DMS153 treated with DMSO at 0.1 percent for 48 hours (cell line): ENCODE measurements around the gene HERC2.
"Not testable (repeated sequence)": the region's sequence is repeated elsewhere in the genome, so short reads cannot be mapped to it uniquely, and the experiment has no call there.

ENCODE experiments used
- DNase-seq: peaks from one replicate; lab custom pipeline; 2025; ENCODE audit not compliant: unreplicated experiment; lab: John Stamatoyannopoulos, UW

Gene HERC2

DNA sequence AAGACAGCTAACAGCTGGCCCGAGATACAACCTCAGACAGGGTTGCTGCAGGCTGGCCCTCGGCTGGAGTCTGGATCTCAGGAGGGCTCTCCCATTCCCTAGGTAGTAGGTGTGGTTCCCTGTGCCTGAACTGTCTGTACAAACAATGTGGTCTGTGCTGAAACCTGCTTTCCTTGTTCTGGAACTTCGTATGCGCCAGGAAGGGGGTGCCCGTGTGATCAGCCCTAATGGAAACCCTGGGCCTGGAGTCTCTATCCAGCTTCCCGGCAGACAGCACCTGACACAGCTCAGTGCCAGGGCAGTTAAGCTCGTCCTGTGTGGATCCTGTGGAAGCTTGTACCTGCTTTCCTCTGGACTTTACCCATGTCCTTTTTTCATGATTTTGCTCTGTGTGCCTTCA, 99.4 kb downstream of the HERC2 start:
- not testable (repeated sequence) for DNase-seq

DNA sequence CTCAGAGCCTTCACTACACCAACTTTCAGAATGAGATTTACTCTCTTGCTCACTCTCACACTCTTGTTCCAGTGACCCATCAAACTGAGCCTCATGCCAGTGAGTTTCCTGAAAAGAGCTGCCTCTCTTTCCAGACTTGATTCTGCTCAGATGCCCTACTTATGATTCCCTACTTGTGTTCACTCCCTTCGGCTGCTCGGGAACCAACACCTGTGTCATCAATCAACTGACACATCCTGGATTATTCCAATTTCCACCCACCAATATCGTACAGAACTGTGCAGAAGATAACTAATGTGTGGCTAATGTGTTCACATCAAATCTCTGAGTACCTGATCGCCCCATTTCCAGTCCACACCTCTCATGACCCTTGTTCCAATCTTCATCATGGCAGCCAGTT, 100.3 kb downstream of the HERC2 start:
- DNase-seq, result not testable (repeated sequence)

DNA sequence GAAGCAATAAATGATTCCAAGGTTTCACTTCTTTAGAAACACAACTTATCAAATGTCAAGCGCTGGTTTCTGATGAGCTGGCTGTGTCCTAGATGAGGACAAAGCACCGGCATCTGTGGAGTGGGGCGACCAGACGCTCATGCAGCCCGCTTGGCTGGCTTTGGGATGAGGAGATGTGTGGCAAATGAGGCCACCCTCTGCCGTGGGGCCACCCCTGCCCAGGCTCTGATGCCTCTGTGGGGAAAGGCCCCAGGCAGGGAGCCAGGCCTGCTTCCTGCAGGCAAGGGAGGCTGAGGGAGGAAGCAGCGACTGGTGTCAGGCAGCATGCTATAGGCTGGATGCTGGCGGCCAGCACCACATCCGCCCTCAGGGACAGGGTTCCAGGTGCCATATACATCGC, 102.9 kb downstream of the HERC2 start:
- DNase-seq, result no peak

DNA sequence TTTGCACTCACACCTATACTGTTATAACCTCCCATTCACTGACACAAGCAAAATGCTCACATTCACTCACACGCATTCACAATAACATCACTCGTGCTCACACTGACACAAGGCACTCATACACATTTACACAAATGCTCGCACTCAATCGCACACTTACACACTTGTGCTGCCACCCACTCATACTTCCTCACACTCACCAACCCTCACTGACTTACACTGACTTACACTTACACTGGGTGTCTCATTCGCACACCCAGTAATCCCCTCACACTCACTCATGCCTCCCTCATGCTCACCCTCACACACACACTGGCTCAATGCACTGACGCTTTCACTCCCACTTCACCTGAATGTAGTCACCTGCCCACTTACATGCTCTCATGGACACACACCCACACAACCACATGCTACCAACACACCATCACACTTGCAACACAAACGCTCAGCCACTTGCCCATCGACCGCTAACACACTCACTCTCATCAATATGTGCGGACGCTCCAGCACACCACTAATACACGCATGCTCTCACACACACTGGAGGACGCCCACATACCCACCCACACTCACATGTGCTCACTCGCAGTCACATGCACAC, 104.9 kb downstream of the HERC2 start:
- not testable (repeated sequence) for DNase-seq

DNA sequence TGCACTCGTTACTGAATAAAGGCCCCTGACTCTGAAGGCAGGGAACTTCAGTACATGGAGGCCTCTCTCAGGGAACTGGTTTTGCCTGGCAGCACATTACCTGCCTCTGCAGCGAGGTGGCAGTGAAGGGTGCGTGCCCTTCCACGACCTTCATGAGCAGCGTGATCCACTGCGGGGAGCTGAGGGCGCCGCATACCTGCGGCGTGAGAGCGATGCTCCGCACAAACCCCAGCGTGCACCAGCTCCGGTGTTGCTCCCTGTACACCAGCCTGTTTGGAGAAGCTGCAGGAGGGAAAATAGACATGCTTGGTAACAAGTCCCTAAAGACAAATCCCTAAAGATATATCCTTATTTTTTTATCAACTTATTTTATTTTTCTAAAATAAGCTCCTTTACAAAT, 106.5 kb downstream of the HERC2 start:
- not testable (repeated sequence) for DNase-seq

DNA sequence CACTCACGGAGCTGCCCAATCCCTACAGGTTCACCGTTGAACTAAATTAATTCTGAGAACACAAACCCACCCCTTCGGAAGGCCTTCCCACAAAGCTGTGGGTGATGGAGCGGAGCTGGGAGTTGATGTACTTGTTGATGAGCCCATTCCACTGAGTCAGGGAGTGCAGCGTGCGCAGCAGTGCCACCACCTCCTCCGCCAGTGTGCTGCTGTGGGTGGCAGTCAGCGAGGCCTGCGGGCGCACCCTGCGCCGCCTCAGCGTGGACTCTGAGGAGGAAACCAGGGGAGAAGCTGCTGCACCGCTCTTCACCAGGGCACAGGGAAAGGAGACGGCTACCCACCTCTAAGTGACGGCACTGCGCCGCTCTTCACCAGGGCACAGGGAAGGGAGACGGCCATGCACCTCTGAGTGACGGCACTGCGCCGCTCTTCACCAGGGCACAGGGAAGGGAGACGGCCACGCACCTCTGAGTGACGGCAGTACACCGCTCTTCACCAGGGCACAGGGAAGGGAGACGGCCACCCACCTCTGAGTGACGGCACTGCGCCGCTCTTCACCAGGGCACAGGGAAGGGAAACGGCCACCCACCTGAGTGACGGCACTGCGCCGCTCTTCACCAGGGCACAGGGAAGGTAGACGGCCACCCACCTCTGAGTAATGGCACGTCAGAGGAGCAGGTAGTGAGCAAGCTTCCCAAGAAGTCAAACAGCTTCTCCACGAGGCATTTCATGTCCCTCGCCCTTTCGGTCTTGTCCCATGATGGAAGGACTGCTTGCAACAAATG, 107.8 kb downstream of the HERC2 start:
- DNase-seq, result not testable (repeated sequence)

DNA sequence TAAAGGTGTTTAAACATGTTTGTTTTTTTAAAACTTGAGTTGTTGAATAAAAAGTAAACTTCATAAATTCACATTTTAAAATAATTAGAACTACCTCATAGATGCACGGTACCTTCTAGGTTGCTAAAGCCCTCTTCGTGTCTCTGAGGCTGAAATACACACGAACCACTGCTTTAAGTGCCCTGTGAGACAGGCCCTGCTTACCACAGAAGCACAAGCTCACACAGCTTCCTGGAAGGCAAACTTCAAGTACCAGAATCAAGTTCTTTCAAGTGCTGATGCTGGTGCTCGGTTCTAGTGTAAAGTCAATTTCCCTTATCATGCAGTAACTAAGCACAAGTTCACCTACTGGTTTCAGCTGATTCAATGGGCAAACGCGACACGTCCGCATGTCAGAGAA, 108.6 kb downstream of the HERC2 start:
- not testable (repeated sequence) for DNase-seq

DNA sequence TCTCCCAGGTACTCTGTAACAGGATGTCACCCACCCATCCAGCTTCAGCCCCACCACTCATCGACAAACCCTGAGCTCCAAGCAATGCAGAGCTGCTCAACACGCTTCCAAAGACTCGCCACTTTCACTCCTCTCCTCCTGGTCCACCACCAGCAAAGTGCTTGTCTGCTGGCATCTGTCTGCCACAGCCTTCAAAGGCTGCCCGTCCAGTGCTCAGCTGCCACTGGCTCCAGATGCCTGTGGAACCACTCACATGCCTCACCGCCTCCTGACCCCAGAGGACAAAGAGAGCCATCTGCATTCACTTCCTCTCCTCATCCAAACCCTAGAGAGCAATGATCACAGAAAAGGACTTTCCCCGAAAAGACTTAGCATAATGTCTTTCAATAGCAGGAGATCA, 113.4 kb downstream of the HERC2 start:
- no peak for DNase-seq

DNA sequence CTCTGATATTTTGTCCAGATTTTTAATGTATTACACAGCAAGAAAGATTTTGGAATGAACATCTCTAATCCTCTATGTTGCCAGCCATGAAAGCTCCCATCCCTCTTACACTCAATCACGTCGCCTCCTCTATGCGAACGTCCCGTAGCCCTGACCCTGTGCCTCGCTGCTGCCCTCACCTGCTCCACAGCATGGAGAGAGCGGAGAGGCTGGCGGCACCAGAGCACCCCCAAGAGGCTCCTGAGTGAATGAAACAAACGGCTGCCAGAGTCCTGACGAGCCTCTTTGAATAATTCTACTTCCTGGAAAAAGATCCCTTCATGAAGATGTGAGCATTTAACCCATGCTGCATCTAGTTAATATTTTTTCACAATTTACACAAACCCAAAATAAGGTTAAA, 116.3 kb downstream of the HERC2 start:
- DNase-seq, result not testable (repeated sequence)

DNA sequence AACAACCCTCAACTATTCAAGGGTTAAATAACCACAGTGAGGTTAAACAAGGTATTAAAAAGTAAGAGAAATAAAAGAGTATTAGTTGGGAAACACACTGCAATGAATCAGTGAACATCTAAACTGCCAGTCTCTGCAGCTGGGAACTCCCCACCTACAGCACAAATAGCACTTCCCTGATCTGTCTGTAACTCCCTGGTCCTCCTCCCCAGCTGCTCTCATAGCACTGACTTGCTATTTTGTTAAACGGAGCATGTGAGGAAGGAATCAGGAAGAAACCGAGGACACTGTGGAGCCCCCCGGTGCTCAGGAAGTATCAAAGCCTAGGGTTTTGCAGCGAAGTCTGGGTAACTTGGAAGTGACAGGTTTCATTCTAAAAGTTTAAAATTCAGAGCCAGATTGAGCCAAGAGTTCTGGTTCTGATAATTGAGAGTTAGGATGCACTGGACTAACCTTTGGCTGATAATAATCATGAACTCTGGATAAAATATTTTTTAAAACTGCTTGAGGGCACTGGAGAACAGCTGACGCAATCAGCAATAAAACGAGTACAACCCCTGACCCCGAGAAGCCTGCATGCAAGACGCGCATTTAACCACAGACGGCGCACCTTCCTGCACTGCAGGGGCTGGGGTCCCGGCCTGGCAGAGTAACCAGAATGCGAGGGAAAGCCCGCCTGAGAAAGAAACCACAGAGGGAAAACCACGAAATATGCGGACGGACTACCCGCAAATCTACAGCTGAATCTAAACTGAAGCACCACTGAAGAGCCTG, 118.7 kb downstream of the HERC2 start:
- not testable (repeated sequence) for DNase-seq

DNA sequence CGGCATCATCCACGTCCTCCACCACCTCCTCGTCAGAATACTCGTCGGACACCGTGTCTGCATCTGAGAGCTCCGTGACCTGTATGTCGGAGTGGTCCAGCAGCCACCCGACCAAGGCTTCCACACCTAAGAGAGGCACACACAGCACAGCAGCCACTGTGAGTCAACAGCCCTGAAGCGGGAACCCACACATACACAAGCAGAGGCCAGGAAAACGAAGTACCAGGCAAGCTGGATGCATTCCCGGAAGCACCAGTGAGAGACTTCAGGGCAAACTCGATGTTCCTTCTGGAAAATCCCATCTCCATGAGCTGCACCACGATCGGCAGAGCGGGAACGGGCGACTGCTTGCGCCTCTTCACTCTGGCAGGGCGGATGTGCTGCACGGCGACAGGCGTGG, 119.9 kb downstream of the HERC2 start:
- not testable (repeated sequence) for DNase-seq

DNA sequence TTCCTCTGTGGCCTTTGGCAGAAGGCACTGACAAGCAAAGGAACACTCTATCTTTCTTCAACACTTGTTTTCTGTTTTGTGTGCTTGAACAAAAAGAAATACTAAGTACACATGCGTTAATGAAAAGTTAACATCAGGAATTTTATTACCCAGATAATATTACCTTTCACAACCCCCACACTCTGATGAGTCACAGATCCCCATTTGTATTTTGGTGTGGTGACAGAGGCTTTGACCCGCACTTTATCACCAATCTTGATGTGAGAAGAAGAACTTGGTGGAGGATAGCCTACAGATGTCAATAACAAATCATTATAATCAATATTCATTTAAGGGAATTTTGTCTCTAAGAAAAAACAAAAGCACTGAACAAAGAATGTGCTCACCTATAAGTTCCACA, 123.8 kb downstream of the HERC2 start:
- DNase-seq, result not testable (repeated sequence)

DNA sequence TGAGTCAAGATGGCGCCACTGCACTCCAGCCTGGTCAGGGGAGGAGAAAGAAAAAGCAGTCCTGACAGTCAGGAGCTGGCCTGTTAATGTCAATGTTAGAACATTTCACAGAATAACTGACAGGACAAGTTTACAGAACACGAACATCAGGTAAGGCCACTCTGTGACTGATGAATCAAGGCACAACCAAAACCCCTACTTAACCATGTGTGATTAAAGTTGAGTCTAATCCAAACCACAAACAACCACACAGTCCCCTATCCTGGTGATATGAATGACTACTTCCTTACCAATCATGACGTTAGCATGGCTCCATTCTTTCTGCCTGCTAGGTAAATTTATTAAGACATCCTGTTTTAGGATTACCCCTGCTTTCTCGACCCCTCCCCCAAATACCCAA, 124.3 kb downstream of the HERC2 start:
- not testable (repeated sequence) for DNase-seq

DNA sequence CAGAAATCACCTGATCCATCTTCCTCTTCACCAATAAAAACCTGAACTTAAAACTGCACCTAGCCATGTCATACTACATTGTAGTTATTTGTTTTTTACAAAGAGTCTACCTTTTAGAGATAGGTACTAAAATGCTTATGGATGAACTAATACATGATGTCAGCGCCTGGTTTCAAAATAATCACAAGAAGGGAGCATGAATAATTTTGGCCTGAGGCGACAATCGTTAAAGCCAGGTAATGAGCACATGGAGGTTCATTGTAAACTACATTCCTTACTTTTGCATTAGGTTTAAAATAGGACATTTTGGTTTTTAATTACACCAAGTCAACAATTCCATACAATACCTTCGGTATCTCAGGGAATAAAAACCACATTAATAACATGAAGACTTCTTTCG, 125.4 kb downstream of the HERC2 start:
- not testable (repeated sequence) for DNase-seq

DNA sequence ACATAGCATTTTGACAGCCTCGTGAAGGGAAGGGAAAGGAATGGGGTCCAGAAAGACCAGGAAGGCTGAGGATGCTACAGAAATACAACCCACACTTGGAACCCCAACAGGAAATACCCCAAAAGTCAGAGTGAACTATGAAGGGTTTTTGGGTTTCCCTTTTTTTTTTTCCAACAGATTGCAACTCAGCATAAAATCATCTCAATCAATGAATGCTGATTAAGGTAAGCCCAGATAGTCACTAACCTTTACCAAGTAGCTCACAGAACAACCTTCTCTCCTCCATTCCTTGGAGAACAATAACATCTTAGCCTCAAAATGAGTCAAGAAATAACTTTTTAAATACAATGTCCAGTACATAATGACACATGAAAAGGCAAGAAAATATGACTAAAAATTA, 129.2 kb downstream of the HERC2 start:
- no peak for DNase-seq

DNA sequence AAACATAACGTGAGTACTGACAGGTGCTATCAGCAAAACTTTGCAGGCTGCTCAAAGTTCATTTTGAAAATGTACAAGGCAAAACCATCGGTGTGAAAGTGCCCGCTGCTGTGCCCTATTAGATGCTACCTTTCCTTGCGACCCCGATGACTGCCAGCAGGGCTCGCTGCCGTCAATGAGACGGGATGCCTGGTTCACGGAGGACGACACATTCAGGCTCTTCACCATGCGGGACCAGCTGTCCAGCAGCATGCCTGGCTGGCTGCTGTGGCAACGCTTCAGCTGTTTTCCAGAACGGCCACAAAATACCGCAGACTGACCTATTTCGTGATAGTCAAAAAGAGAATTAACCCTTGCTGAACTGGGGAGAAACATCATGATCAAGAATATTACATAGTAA, 130.1 kb downstream of the HERC2 start:
- no peak for DNase-seq

DNA sequence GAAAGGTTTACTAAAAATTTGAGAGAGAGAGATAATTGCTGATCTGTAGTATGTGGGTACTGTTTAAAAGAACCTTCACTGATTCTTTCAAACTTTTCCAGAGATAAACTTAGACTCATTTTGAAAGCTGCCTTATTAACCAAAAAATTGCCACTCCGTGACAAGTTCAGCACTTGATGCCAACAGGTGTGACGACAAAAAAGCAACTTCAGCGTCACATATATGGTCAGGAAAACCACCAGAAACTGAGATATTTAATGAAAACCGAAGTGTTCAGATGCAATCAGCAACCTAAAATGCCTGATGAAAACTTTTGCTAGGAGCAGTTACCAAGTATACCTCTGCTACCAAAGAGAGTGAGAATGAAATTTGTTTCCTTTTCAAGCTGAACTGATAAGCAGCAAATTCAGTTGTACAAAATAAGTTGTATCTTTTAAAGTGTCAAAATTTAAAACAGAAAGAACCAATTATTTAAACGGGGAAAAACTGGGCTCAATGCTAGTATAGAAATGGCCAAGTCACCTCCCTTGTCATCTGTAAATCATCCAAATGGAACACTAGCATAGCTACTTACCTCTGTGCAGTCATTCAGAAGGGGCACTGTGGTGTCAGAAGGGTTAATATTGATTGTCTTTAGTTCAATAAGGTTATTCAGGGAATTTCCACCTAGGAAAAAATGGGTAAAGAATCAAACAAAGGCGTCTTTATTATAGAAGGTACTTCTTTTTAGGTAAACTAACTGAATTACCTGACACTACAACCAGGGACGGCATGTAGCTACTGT, 131.4 kb downstream of the HERC2 start:
- no peak for DNase-seq

DNA sequence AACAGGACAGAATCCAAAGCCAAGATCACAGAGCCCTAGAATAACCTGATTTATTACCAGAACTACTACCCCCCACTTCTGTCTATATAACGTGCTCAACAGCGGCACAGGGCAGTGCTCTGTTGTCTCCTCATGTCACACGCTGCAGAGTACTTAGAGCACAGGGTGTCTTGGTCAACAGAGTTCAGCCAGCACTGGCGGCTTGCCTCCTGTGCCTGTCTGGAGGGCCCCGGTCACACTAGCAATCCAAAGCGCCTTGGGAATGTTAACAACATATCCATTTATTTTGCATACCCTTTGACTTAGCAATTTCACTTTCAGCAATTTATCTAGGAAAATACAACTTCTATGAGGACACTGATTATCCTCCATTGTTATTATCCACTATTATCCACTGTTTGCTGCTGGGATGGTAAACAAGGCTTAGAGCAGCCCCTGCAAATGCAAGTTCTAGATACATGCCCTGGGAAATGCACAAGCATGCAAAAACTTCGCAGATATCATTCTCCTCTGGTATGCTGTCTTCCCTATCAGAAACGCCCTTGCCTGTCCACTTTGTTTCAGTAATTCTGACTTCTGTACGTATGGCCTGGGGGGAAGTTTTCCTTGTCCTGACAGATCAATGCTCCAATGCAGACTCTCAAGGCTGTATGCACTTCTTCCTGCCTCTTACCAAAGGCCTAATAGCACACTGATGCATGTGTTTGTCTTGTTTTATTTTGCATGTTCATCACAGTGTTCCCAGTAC, 136.7 kb downstream of the HERC2 start:
- DNase-seq, result no peak

DNA sequence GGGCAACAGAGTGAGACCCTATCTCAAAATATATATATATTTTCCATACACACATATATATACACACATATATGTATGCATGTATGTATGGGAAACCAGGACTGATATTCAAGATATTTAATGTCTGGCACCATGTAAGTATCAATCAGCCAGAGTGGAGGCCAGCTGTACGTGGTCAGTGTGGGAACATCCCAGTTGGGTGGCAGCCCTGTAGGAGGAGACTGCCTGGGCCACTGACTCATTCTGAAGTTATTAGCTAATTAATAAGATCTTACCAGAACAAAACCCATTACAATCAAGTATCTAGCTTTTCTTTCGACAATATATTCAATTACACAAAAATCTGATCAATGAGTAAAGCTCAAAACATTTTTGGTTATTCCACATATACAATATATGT, 137.8 kb downstream of the HERC2 start:
- no peak for DNase-seq

DNA sequence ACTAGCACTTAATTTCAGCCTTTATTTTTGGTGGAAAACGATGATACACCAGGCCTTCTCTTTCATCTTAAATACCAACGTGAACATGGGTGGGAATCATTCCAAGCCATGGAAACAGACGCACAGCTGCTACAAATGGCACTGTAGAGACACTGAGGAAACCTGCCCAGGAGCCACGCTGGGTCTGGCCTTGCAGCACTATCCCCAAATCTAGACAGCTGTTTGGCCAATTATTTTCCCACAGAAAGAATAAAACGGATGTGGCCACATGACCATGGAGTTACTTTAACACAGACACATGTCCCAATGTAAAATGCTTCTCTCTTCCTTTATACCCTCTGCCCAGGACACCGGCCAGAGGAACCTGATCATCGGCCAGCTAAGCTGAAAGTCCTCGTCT, 139.2 kb downstream of the HERC2 start:
- no peak for DNase-seq
